ENCODE measurements around the gene MAGI1.
"Not testable (repeated sequence)": the region's sequence is repeated elsewhere in the genome, so short reads cannot be mapped to it uniquely, and the experiment has no call there.

The MAGI1 gene

DNA sequence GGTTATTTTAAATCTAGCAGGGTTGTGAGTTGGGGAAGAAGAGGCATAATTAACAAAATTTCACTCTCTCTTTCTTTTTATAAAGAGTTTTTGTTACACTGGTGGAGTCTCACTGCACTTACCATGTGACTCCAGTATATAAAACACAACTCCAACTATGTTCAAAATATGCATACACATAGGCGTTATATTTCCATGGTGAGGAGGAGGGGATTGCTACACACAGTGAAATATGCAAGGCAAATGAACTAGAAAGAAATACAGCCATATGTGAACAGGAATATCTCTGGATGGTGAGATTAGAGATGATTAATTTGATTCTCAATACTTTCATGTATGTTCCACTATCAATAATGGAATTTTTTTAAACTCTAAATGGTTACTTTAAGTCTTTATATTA, 385.0 kb downstream of the MAGI1 start:
- no peak for DNase-seq

GRCh38 chr3:65650247-65650646, 388.5 kb downstream of the MAGI1 start:
- DNase-seq = no peak

GRCh38 chr3:65647369-65647768, 391.3 kb downstream of the MAGI1 start:
- no peak for DNase-seq

GRCh38 chr3:65642883-65643282, 395.8 kb downstream of the MAGI1 start:
- DNase-seq = peak; percentile 15

GRCh38 chr3:65641777-65642176, 396.9 kb downstream of the MAGI1 start:
- DNase-seq = no peak

DNA sequence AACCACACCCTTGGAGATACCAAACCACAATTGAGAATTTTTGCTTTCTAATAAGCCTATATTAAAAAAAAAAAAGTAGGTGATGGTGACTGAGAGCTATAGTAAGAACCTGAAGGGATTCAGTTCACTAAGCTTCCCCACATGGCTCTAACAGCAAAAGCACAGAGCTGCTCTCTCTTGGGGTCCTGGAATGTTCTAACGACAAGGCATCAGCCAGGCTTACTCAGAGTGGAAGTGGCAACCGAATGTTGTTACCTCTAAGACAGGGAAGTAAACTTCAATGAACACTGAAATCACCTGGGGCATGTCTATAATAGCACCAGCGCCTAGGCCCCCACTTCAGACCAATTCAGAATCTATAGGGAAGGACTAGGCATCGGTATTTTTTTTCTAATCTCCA, 397.7 kb downstream of the MAGI1 start:
- no peak for DNase-seq

DNA sequence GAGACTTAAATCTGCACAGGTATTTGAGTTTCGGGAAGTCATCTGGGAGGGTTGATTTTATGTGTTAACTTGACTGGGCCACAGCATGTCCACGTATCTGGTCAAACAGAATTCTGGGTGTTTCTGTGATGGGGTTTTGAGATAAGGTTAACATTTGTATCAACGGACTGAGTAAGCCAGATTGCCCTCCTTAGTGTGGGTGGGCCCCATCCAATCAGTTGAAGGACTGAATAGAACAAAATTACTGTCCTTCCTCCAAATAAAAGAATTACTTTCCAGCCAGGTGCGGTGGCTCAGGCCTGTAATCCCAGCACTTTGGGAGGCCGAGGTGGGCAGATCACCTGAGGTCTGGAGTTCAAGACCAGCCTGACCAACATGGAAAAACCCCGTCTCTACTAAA, 399.3 kb downstream of the MAGI1 start:
- no peak for DNase-seq

DNA sequence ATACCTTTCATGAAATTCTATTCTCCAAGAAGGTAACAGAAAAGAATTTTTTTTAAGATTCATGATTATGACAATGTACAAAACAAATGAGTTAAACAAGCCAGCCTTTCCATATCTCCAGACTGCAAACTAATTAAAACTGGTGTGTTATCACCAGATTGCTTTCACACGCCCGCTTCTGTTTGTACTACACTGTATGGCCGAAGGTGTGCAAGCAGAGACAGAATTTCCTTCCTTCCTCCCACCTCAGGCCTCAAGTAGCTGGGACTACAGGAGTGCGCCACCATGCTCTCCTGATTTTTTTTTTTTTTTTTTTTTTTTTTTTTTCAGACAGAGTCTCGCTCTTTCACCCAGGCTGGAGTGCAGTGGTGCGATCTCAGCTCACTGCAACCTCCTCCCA, 400.4 kb downstream of the MAGI1 start:
- DNase-seq = no peak

- DNase-seq = peak; percentile 82
Measured at GRCh38 chr3:65636326-65636725, 402.4 kb downstream of the MAGI1 start.

GRCh38 chr3:65635657-65636056, 403.1 kb downstream of the MAGI1 start:
- DNase-seq = peak; percentile 30

DNA sequence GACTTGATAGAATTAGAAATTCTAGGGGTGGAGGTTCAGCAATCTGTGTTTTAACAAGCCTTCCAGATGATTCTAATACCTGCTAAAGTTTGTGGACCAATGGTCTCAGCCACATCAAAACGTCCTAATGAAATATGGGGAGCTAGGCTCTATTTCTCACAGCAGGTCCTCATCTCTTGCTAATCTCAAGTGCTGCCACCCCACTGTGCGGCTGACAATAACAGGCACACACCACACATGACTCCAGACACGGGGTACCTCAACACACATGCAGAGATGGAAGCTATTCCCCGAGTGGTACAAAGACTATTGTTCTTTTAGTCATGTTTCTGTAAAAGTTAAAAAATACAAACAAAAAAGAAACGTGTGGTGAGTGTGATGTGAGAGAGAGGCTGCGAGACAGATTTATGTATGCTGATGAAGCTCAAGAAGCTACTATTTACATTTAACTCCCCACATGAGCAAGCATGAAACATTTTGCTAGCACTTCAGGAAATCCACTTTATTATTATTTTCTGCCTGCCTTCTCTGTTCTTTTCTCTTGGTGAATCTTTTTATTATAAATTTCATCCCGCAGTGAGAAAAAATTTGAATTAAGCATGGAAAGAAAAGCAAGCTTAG, 405.6 kb downstream of the MAGI1 start:
- peak; percentile 12 for DNase-seq

DNA sequence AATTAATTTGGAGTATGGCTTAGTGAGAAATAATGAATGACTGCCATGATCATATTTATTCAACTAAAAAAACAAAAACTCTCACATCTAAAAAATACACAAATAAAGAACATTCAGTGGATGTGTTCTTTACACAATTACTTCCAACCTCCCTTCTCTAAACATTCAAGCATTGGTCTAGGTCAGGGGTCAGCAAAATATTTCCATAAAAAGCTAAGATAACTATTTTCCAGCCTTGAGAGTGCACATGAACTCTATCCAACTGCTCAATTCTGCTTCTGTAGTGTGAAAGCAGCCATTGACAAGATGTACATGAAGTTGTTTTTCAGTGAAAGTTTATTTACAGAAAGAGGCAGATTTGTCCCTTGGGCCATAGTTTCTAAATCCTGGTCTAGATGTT, 406.3 kb downstream of the MAGI1 start:
- DNase-seq = no peak

GRCh38 chr3:65628978-65629377, 409.7 kb downstream of the MAGI1 start:
- DNase-seq = no peak

- DNase-seq = no peak
Measured at GRCh38 chr3:65627062-65627461, 411.7 kb downstream of the MAGI1 start.

GRCh38 chr3:65625305-65625704, 413.4 kb downstream of the MAGI1 start:
- DNase-seq = no peak

DNA sequence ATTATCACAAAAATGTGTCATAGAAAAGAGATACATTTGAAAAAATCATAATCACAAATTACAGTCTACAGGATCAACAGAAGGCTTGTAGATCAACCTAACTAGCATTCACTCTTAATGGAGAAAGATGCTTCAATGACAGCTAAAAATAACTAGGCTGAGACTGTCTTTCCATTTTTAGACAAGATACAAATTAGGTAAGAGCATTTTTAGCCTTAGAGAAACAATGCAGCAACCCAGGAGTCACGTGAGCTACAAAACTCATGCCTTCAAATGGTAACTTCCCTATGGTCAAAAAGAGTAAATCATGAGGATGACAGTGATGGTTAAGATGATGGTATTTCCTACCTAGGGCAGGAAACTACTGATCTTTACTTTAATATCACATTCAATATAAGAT, 415.4 kb downstream of the MAGI1 start:
- no peak for DNase-seq

- no peak for DNase-seq
Measured at GRCh38 chr3:65619888-65620287, 418.8 kb downstream of the MAGI1 start.

- no peak for DNase-seq
Measured at GRCh38 chr3:65619451-65619881, 419.3 kb downstream of the MAGI1 start.

DNA sequence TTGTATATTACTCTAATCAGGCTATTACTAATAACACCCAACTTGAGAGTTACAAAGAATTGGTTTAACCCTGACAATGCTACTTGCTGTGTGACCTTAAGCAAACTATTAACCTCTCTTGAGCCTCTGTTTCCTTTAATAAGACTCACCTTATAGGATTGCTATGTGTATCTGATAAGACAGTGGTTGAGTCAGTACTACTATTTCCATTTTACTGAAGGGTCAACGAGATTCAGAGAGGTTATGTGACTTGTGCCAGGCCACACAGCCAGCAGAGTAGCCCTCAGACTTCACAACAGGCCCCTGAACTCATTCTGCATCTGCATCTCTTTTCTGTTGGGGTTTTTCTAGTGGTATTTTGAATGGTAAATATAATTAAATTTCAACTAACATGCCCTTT, 420.1 kb downstream of the MAGI1 start:
- DNase-seq = no peak

GRCh38 chr3:65617787-65618186, 420.9 kb downstream of the MAGI1 start:
- DNase-seq = no peak

DNA sequence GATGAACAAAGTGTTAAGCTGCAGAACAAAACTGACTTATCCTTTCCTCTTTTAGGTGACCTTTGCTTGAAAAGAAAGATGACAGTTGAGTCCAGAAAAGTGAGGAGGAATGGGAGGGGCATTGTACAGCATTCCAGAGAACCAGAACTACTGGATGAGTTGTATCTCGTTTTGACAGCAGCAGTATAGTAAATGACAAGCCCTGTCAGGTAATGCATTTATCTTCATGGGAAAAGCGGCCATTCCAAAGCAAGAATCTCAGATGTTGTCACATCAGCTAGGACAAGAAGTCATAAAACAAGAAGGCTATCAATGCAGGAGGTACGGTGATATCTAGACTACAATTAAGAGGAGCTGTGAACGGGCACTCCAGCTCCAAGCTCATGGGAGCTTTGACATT, 421.5 kb downstream of the MAGI1 start:
- DNase-seq = no peak

DNA sequence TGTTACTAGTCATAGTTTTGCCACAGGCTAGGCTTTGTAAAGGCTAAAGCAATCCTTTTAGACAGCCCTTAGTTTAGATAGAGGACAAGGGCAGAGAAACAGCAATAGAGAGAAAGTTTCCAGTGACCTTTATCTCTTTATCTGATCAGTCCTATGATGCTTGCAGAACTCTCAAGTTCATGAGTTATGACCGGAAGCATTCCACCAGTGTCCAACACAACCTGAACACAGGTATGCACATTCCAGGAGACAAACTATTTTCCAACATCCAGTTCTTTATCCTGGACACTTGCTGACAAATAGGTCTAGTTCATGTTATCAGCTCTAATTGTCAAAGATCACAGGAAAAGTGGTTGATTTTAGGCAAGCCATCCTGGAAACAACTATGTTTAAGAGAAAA, 422.2 kb downstream of the MAGI1 start:
- no peak for DNase-seq

DNA sequence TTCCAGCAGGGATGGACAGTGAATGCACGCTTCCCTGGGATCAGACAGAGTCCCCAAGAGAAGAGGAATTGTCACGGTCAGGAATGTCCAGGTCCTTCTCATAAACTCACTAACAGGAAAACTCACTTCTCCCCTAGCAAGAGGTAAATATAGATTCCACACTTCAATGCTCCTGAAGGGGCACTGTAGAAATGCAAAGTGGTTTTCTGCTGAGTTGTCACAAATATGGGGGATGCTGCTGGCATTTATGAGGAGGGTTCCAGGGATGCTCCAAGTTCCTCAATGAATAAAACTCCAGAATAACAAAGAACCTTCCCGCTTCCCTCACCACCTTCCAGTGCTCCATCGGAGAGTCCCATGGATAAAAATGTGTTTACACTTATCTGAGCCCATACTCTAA, 423.4 kb downstream of the MAGI1 start:
- DNase-seq = no peak

- no peak for DNase-seq
Measured at GRCh38 chr3:65614585-65614984, 424.1 kb downstream of the MAGI1 start.

GRCh38 chr3:65607965-65608460, 430.7 kb downstream of the MAGI1 start:
- not testable (repeated sequence) for DNase-seq

Measured in NCI-H2171 treated with DMSO at 0.1 percent for 48 hours (cell line).